Thymus (tissue), 11 donors: ENCODE measurements around the gene UST. TPM values are rescaled to one million over a fixed set of nuclear protein-coding genes. Genes with fewer than 3 reads are reported as not detected.

Experiments
- DNase-seq, 9 donors: peaks; one replicate each; pipeline ENCODE4 v3.0.0-alpha.2; 2013; ENCODE audit warnings: low spot score in 9 of 9, low read depth in 6 of 9, missing footprints in 1 of 9
- H3K27ac ChIP-seq, 2 donors: one replicate each; pipeline ENCODE4 v1.5.1; 2013; ENCODE audit warnings: control low read depth in 1 of 2, low read depth in 1 of 2, low read length in 1 of 2, mild to moderate bottlenecking in 1 of 2, moderate library complexity in 1 of 2
- H3K27me3 ChIP-seq, 2 donors: one replicate each; pipeline ENCODE4 v1.5.1; 2013; ENCODE audit warnings: low read length in 1 of 2; ENCODE audit not compliant: control insufficient read depth in 2 of 2, insufficient read depth in 1 of 2
- H3K36me3 ChIP-seq, 2 donors: one replicate each; pipeline ENCODE4 v1.5.1; 2013; ENCODE audit warnings: low read length in 1 of 2, mild to moderate bottlenecking in 1 of 2, moderate library complexity in 1 of 2; ENCODE audit not compliant: control insufficient read depth in 2 of 2, insufficient read depth in 2 of 2
- H3K4me1 ChIP-seq, 2 donors: one replicate each; pipeline ENCODE4 v1.5.1; 2013; ENCODE audit warnings: low read length in 2 of 2; ENCODE audit not compliant: control insufficient read depth in 2 of 2, insufficient read depth in 2 of 2
- H3K4me3 ChIP-seq, 2 donors: one replicate each; pipeline ENCODE4 v1.5.1; 2013; ENCODE audit warnings: low read length in 2 of 2, control low read depth in 1 of 2, mild to moderate bottlenecking in 1 of 2
- H3K9me3 ChIP-seq, 2 donors: one replicate each; pipeline ENCODE4 v1.5.1; 2013; ENCODE audit warnings: low read length in 1 of 2, mild to moderate bottlenecking in 1 of 2; ENCODE audit not compliant: control insufficient read depth in 2 of 2, insufficient read depth in 1 of 2
- WGBS: extraction: QIAGEN DNeasy Blood & Tissue Kit; methylation state at CpG from one replicate; pipeline ENCODE4 v1.1.7; 2013; 5-methylcytosine and 5-hydroxymethylcytosine counted together
- polyA plus RNA-seq: library from polyadenylated mRNA; stranded (reverse); fragments of 200-250 nt; gene quantifications from one replicate; pipeline ENCODE4 v1.2.3, GENCODE V29; 2013
- total RNA-seq: library from RNA; stranded (reverse); fragments of 120-200 nt; gene quantifications from one replicate; pipeline ENCODE4 v1.2.4, GENCODE V29; 2013
- donor health status: healthy.

Gene UST
- total and polyA plus RNA-seq, 2 donors: 6.3 to 8.0 TPM

- H3K4me1 ChIP-seq: peaks cover 0 to 20% of the 10 kb centered on the region in 2 donors
- no peaks in the 10 kb centered on the region for H3K27me3 ChIP-seq
- no peaks in the 10 kb centered on the region for H3K9me3 ChIP-seq
- no peak overlapping the region for H3K27ac ChIP-seq
- H3K4me3 ChIP-seq: no peak overlapping the region
- WGBS: 98% methylated on average over 10 of the region's 10 CpGs
- DNase-seq: no peak
- no peaks in the 10 kb centered on the region for H3K36me3 ChIP-seq
Observed at GRCh38 chr6:149043476-149044130, 296.8 kb downstream of the UST start.

GRCh38 chr6:149044528-149044927, 297.7 kb downstream of the UST start:
- Histone ChIP-seq H3K9me3 (no peaks in the 10 kb centered on the region), H3K4me3 (no peak overlapping the region), H3K27me3 (no peaks in the 10 kb centered on the region), H3K36me3 (no peaks in the 10 kb centered on the region), H3K4me1 (peaks cover 0 to 19% of the 10 kb centered on the region in 2 donors), H3K27ac (no peak overlapping the region)
- WGBS: 92% methylated on average over 8 of the region's 8 CpGs
- DNase-seq: no peak

GRCh38 chr6:149045404-149045803, 298.6 kb downstream of the UST start:
- H3K36me3 ChIP-seq: no peaks in the 10 kb centered on the region
- no peak overlapping the region for H3K27ac ChIP-seq
- H3K4me1 ChIP-seq: peaks cover 0 to 16% of the 10 kb centered on the region in 2 donors
- no peaks in the 10 kb centered on the region for H3K27me3 ChIP-seq
- H3K9me3 ChIP-seq: no peaks in the 10 kb centered on the region
- 69% methylated on average over 2 of the region's 2 CpGs for WGBS
- H3K4me3 ChIP-seq: no peak overlapping the region
- DNase-seq: no peak

GRCh38 chr6:149046164-149046821, 299.5 kb downstream of the UST start:
- Histone ChIP-seq H3K36me3 (no peaks in the 10 kb centered on the region), H3K27me3 (no peaks in the 10 kb centered on the region), H3K4me1 (peaks cover 0 to 16% of the 10 kb centered on the region in 2 donors), H3K9me3 (no peaks in the 10 kb centered on the region), H3K4me3 (no peak overlapping the region), H3K27ac (no peak overlapping the region)
- WGBS: 97% methylated on average over 6 of the region's 6 CpGs
- DNase-seq: no peak

- DNase-seq: no peak
- Histone ChIP-seq H3K4me3 (no peak overlapping the region), H3K27me3 (no peaks in the 10 kb centered on the region)
Observed at GRCh38 chr6:149046822-149047246, 300.0 kb downstream of the UST start.

GRCh38 chr6:149049230-149049629, 302.4 kb downstream of the UST start:
- Histone ChIP-seq H3K27ac (no peak overlapping the region), H3K4me1 (peaks cover 0 to 21% of the 10 kb centered on the region in 2 donors), H3K36me3 (no peaks in the 10 kb centered on the region), H3K4me3 (no peak overlapping the region), H3K27me3 (no peaks in the 10 kb centered on the region), H3K9me3 (no peaks in the 10 kb centered on the region)
- no peak for DNase-seq
- WGBS: 93% methylated on average over 2 of the region's 2 CpGs

More at GRCh38 chr6:149046822-149047246, 300.0 kb downstream of the UST start:
- Histone ChIP-seq H3K36me3 (no peaks in the 10 kb centered on the region), H3K27ac (no peak overlapping the region), H3K9me3 (no peaks in the 10 kb centered on the region), H3K4me1 (peaks cover 0 to 16% of the 10 kb centered on the region in 2 donors)
- WGBS: 23% methylated on average over 3 of the region's 3 CpGs

GRCh38 chr6:149050160-149050559, 303.3 kb downstream of the UST start:
- 96% methylated on average over 1 of the region's 1 CpG for WGBS
- H3K27me3 ChIP-seq: no peaks in the 10 kb centered on the region
- H3K36me3 ChIP-seq: no peaks in the 10 kb centered on the region
- no peak for DNase-seq
- no peak overlapping the region for H3K27ac ChIP-seq
- H3K9me3 ChIP-seq: no peaks in the 10 kb centered on the region
- H3K4me3 ChIP-seq: no peak overlapping the region
- peaks cover 0 to 23% of the 10 kb centered on the region in 2 donors for H3K4me1 ChIP-seq

- Histone ChIP-seq H3K4me3 (no peak overlapping the region), H3K27ac (no peak overlapping the region), H3K36me3 (no peaks in the 10 kb centered on the region), H3K9me3 (no peaks in the 10 kb centered on the region), H3K27me3 (no peaks in the 10 kb centered on the region), H3K4me1 (peaks cover 0 to 15% of the 10 kb centered on the region in 2 donors)
- DNase-seq: no peak
- WGBS: 94% methylated on average over 6 of the region's 6 CpGs
Observed at GRCh38 chr6:149052350-149053106, 305.7 kb downstream of the UST start.
